K562 (cell line): ENCODE results near the gene TSSK2. TPM values are rescaled to one million over a fixed set of nuclear protein-coding genes. Genes with fewer than 3 reads are reported as not detected.
A peak's percentile ranks its signal among the peaks of the same experiment; 100 is the strongest.

Experiments used
- ATAC-seq: fragments of 200-7000 bp; cut with Tn5 transposase; 3 replicates; pipeline ENCODE4 v1.9.1; 2020; ENCODE audit warnings: moderate library complexity
- BruUV-seq: library from RNA; stranded (reverse); fragments of 400-500 nt; replicated peaks from 2 replicates; lab custom pipeline; 2021; lab: Mats Ljungman, UMichigan
- CTCF ChIA-PET: fragments of 300-600 bp; formaldehyde crosslinking; extraction: SDS; loops from one replicate; lab custom pipeline; 2021; ENCODE audit warnings: low intra/inter-chr PET ratio; lab: Yijun Ruan, JAX
- POLR2A ChIA-PET: fragments of 300-600, 350-650 bp; sonication (Branson Sonifier 250); formaldehyde crosslinking; extraction: SDS; loops from one replicate; lab custom pipeline; 2021; ENCODE audit warnings: antibody characterized with exemption, inconsistent platforms; lab: Yijun Ruan, JAX
- DNase-seq, 4 experiments: peaks; one replicate each; pipeline versions ENCODE4 v3.0.0 to v3.0.0-alpha.2; 2011 to 2018; ENCODE audit warnings: low spot score in 3 of 4, mixed read lengths in 3 of 4; ENCODE audit errors: extremely low read depth in 1 of 4
- FAIRE-seq: peaks from 2 replicates; lab custom pipeline; 2011; peaks lifted over from hg19 to GRCh38; lab: Jason Lieb, UNC
- H2AFZ ChIP-seq: 2 replicates; pipeline ENCODE4 v1.6.0; 2011; ENCODE audit warnings: low read depth, low read length, control low read depth, inconsistent platforms
- H3K27ac ChIP-seq: fragments of 200-600 bp; 3 replicates; pipeline ENCODE4 v1.8.0; 2011; ENCODE audit warnings: low read depth, mild to moderate bottlenecking, control low read depth, inconsistent platforms, low read length, moderate library complexity, mixed read lengths; ENCODE audit errors: extremely low read depth
- H3K27me3 ChIP-seq, 2 experiments: fragments of 300-600 bp in 1 of 2; 2 replicates in 1 of 2; 3 replicates in 1 of 2; pipeline versions ENCODE4 v1.6.0 to v1.8.0; 2011; ENCODE audit warnings: inconsistent platforms in 2 of 2, low read length in 2 of 2, mild to moderate bottlenecking in 1 of 2, mixed read lengths in 1 of 2, moderate library complexity in 1 of 2; ENCODE audit not compliant: control insufficient read depth in 2 of 2, insufficient read depth in 2 of 2
- H3K36me3 ChIP-seq: fragments of 300-600 bp; 3 replicates; pipeline ENCODE4 v1.8.0; 2011; ENCODE audit warnings: mild to moderate bottlenecking, low read length, inconsistent platforms; ENCODE audit not compliant: control insufficient read depth, insufficient read depth
- H3K4me1 ChIP-seq, 2 experiments: fragments of 200-600 bp in 1 of 2; replicated peaks in 1 of 2; 2 replicates in 1 of 2; 3 replicates in 1 of 2; pipeline versions ENCODE4 v1.5.1 to v1.8.0; 2011; ENCODE audit warnings: inconsistent platforms in 2 of 2, low read length in 2 of 2, mild to moderate bottlenecking in 1 of 2, mixed read lengths in 1 of 2, moderate library complexity in 1 of 2; ENCODE audit not compliant: control insufficient read depth in 2 of 2, insufficient read depth in 2 of 2
- H3K4me2 ChIP-seq: 2 replicates; pipeline ENCODE4 v1.6.1; 2011; ENCODE audit warnings: low read length, control low read depth, inconsistent platforms, mixed read lengths; ENCODE audit not compliant: insufficient read depth
- H3K4me3 ChIP-seq: fragments of 200-600 bp; sonication (generic), shearing (Covaris generic); 2 replicates; pipeline ENCODE4 v1.5.1; 2016; ENCODE audit warnings: control low read depth, inconsistent platforms
- H3K79me2 ChIP-seq: fragments of 200-600 bp; 3 replicates; pipeline ENCODE4 v1.8.0; 2011; ENCODE audit warnings: low read length, inconsistent platforms; ENCODE audit not compliant: control insufficient read depth, insufficient read depth
- H3K9ac ChIP-seq, 2 experiments: 2 replicates each; pipeline versions ENCODE4 v1.6.0 to v1.6.1; 2011; ENCODE audit warnings: low read depth in 2 of 2, low read length in 2 of 2, control low read depth in 1 of 2, inconsistent platforms in 1 of 2, mild to moderate bottlenecking in 1 of 2, mixed read lengths in 1 of 2; ENCODE audit not compliant: insufficient read depth in 1 of 2
- H3K9me1 ChIP-seq: one replicate; pipeline ENCODE4 v1.6.0; 2011; ENCODE audit warnings: inconsistent platforms, mild to moderate bottlenecking, low read length, moderate library complexity; ENCODE audit not compliant: control insufficient read depth, insufficient read depth
- H3K9me3 ChIP-seq: replicated peaks from 2 replicates; pipeline ENCODE4 v1.5.1; 2011; ENCODE audit warnings: low read depth, low read length, inconsistent platforms; ENCODE audit not compliant: control insufficient read depth, insufficient read depth
- H4K20me1 ChIP-seq: replicated peaks from 2 replicates; pipeline ENCODE4 v1.6.1; 2011; ENCODE audit warnings: low read length, inconsistent platforms, mixed read lengths; ENCODE audit not compliant: control insufficient read depth, insufficient read depth
- ARID2 ChIP-seq: fragments of 450-650 bp; IDR thresholded peaks from 2 replicates; pipeline ENCODE4 v1.6.1; 2017; ENCODE audit warnings: antibody characterized with exemption, mild to moderate bottlenecking
- EZH2 ChIP-seq: IDR thresholded peaks from 2 replicates; pipeline ENCODE4 v1.6.1; 2012; ENCODE audit warnings: low read depth, mild to moderate bottlenecking, inconsistent platforms, low read length, borderline replicate concordance
- FIP1L1 ChIP-seq: fragments of 200-400 bp; formaldehyde crosslinking; IDR thresholded peaks from 2 replicates; pipeline ENCODE4 v1.6.1; 2018; ENCODE audit warnings: mild to moderate bottlenecking, low read depth, low read length; ENCODE audit not compliant: poor library complexity, severe bottlenecking
- FOS ChIP-seq: IDR thresholded peaks from 3 replicates; pipeline ENCODE4 v1.6.1; 2011; ENCODE audit not compliant: insufficient read length; ENCODE audit errors: extremely low read depth
- HMGN3 ChIP-seq: IDR thresholded peaks from 2 replicates; pipeline ENCODE4 v1.6.1; 2011; ENCODE audit warnings: borderline replicate concordance, low read depth, mild to moderate bottlenecking, mixed read lengths, low read length; ENCODE audit not compliant: insufficient read length; ENCODE audit errors: extremely low read depth
- ID3 ChIP-seq, 2 experiments: fragments of 250-450 bp in 1 of 2; fragments of 450-650 bp in 1 of 2; sonication (Bioruptor Pico) in 1 of 2; IDR thresholded peaks; 2 replicates each; pipeline versions ENCODE4 v1.6.1 to v1.8.0; 2016 to 2021; ENCODE audit warnings: mild to moderate bottlenecking in 2 of 2, moderate library complexity in 2 of 2, missing compliant biosample characterization in 1 of 2, missing genetic modification characterization in 1 of 2
- MCM2 ChIP-seq: fragments of 450-650 bp; IDR thresholded peaks from 2 replicates; pipeline ENCODE4 v1.6.1; 2017; ENCODE audit warnings: low read depth, mild to moderate bottlenecking
- MED1 ChIP-seq: sonication (generic); formaldehyde crosslinking; IDR thresholded peaks from 2 replicates; pipeline ENCODE4 v1.8.1; 2023; ENCODE audit warnings: missing genetic modification reagents, borderline replicate concordance
- NEUROD1 ChIP-seq: fragments of 150-350 bp; IDR thresholded peaks from 2 replicates; pipeline ENCODE4 v1.6.1; 2014; ENCODE audit warnings: borderline replicate concordance, low read length, low read depth; ENCODE audit not compliant: partially characterized antibody
- NFE2 ChIP-seq: IDR thresholded peaks from 2 replicates; pipeline ENCODE4 v1.6.1; 2014; ENCODE audit warnings: antibody characterized with exemption, low read depth
- RBM14 ChIP-seq: fragments of 200-400 bp; formaldehyde crosslinking; IDR thresholded peaks from 2 replicates; pipeline ENCODE4 v1.6.1; 2018; ENCODE audit warnings: low read depth, mild to moderate bottlenecking, low read length, moderate library complexity, borderline replicate concordance; ENCODE audit not compliant: insufficient read depth
- SIN3A ChIP-seq, 2 experiments: fragments of 150-350 bp in 1 of 2; IDR thresholded peaks; 2 replicates each; pipeline ENCODE4 v1.6.1; 2011 to 2016; ENCODE audit warnings: borderline replicate concordance in 2 of 2, low read depth in 2 of 2, low read length in 2 of 2, mild to moderate bottlenecking in 2 of 2, moderate library complexity in 2 of 2; ENCODE audit not compliant: control insufficient read depth in 1 of 2
- WHSC1 ChIP-seq: IDR thresholded peaks from one replicate; pipeline ENCODE4 v1.6.1; 2012; ENCODE audit warnings: low read length, control low read depth, inconsistent platforms
- ZBTB26 ChIP-seq: fragments of 450-650 bp; formaldehyde crosslinking; IDR thresholded peaks from 2 replicates; pipeline ENCODE4 v1.4.0; 2022; ENCODE audit warnings: missing genetic modification characterization
- ZBTB49 ChIP-seq: sonication (generic); formaldehyde crosslinking; IDR thresholded peaks from 2 replicates; pipeline ENCODE4 v1.8.0; 2022; ENCODE audit warnings: missing genetic modification reagents, mild to moderate bottlenecking, borderline replicate concordance
- ZNF584 ChIP-seq: fragments of 200-800 bp; sonication (Bioruptor generic); IDR thresholded peaks from 2 replicates; pipeline ENCODE4 v1.6.1; 2016; ENCODE audit warnings: low read depth, mild to moderate bottlenecking, missing genetic modification characterization, missing compliant biosample characterization
- WGBS: fragments of 100-300 bp; shearing (Covaris generic); methylation state at CpG from one replicate; pipeline ENCODE4 v1.1.6; 2016; ENCODE audit warnings: low coverage, mixed read lengths; ENCODE audit not compliant: insufficient coverage; ENCODE audit errors: missing lambda C conversion rate; 5-methylcytosine and 5-hydroxymethylcytosine counted together
- in situ Hi-C: fragments of 300-500 bp; cut with MboI; formaldehyde crosslinking; loops from 4 replicates; pipeline ENCODE4 v1.15.0; 2018; ENCODE audit warnings: inconsistent platforms, mixed read lengths
- intact Hi-C: fragments of 100-400 bp; cut with micrococcal nuclease; formaldehyde crosslinking; loops from 2 replicates; pipeline ENCODE4 v1.14.2; 2022
- polyA plus RNA-seq, 8 experiments: library from polyadenylated mRNA; depleted of rRNA in 4 of 8; stranded (reverse) in 5 of 8; unstranded in 3 of 8; fragments of >200 nt; fragmentation: Nextera tagmentation in 2 of 8; fragmentation: Illumina TruSeq in 1 of 8; extraction: Ambion mirVana in 2 of 8; extraction: Trizol in 1 of 8; gene quantifications; 2 replicates each; pipeline versions ENCODE4 v1.2.1 to v1.2.3, GENCODE V29; 2011 to 2014; ENCODE audit warnings: inconsistent platforms in 1 of 8, missing spikeins in 1 of 8
- total RNA-seq, 7 experiments: library from RNA; depleted of rRNA in 6 of 7; stranded (reverse); fragments of >200 nt in 6 of 7; fragmentation: Illumina TruSeq in 2 of 7; extraction: Trizol in 2 of 7; gene quantifications; 2 replicates each; pipeline versions ENCODE4 v1.2.1 to v1.2.3, GENCODE V29; 2011 to 2021; ENCODE audit warnings: low replicate concordance in 1 of 7

Gene TSSK2
- total and polyA plus RNA-seq, 9 of the 15 experiments (the other 6 are each of a cell fraction or from before 2014, with no cell fraction given) = 0.04 TPM; not detected in 8

GRCh38 chr22:19125011-19125410, 6.1 kb upstream of the TSSK2 start:
- Histone ChIP-seq H4K20me1 (peaks cover 28% of the 10 kb centered on the region), H3K9ac (peak overlapping the region in 1 of 2 experiments; percentile 2; a peak in 1 of 4 replicates), H3K4me1 (peaks cover 22 to 50% of the 10 kb centered on the region in 2 experiments), H3K79me2 (peaks cover 22% of the 10 kb centered on the region), H3K27me3 (peaks cover 18 to 30% of the 10 kb centered on the region in 2 experiments; a peak in 4 of 5 replicates), H3K4me3 (no peak overlapping the region), H3K27ac (no peak overlapping the region), H3K4me2 (no peak overlapping the region), H3K36me3 (peaks cover 7% of the 10 kb centered on the region), H3K9me1 (peaks cover 3% of the 10 kb centered on the region), H2AFZ (no peak overlapping the region), H3K9me3 (no peaks in the 10 kb centered on the region)
- ATAC-seq (no peak), DNase-seq (no peak), FAIRE-seq (no peak)
- intact Hi-C loops = loop anchor here (10.0 kb wide), 1 partner anchor 500 kb away; no protein-coding TSS in a partner anchor
- BruUV-seq = no TSS peak
- ChIA-PET POLR2A (interaction anchor here (0.5 to 5.0 kb wide), 11 partner anchors 8 to 1167 kb away, joined by 3 to 44 read pairs (median 4); partner anchors contain the start of gene ESS2), CTCF (no interaction called here)
- in situ Hi-C loops = no loop called here
- WGBS = 39% methylated on average over 11 of the region's 11 CpGs
- TF ChIP-seq ZBTB26 = no peak
- no peak for TF ChIP-seq ID3 (CRISPR knock-in tag; IDR thresholded peaks at IDR 0.05)
- TF ChIP-seq ID3 (tag; IDR thresholded peaks at IDR 0.05) = peak; percentile 56; the same call in 1 of the 2 replicates
- TF ChIP-seq ZNF584 (CRISPR knock-in tag) = no peak
- no peak for TF ChIP-seq RBM14
- TF ChIP-seq FIP1L1 = no peak
- no peak for TF ChIP-seq ZBTB49 (CRISPR knock-in tag)
- TF ChIP-seq MCM2 = 0 out of 2 replicates have a peak, but pooled peaks have one; percentile 49
- no peak for TF ChIP-seq FOS
- TF ChIP-seq NFE2 = no peak
- TF ChIP-seq HMGN3 = no peak
- no peak for TF ChIP-seq SIN3A (IDR thresholded peaks at IDR 0.05; ENCODE audit: borderline replicate concordance in 2 of 2, control insufficient read depth in 1 of 2, low read depth in 2 of 2, low read length in 2 of 2)
- TF ChIP-seq ARID2 = no peak
- no peak for TF ChIP-seq NEUROD1
- 0 out of 2 replicates have a peak, but pooled peaks have one; percentile 78 for TF ChIP-seq EZH2
- peak; percentile 13 for TF ChIP-seq WHSC1
- TF ChIP-seq MED1 (CRISPR knock-in tag) = no peak
